GM12875 (cell line): ENCODE measurements around the gene MUC3A.
"Not testable (repeated sequence)": the region's sequence is repeated elsewhere in the genome, so short reads cannot be mapped to it uniquely, and the experiment has no call there.

Experiments used
- H3K4me3 ChIP-seq: one replicate; pipeline ENCODE4 v1.5.1; 2011; ENCODE audit warnings: low read depth, low read length, control low read depth
- TF ChIP-seq, protein P1 (sequence below): IDR thresholded peaks from 2 replicates; pipeline ENCODE4 v1.5.1; 2011; ENCODE audit warnings: low read depth, mild to moderate bottlenecking, control low read depth, inconsistent platforms, low read length, moderate library complexity, borderline replicate concordance; ENCODE audit not compliant: insufficient read depth

Gene MUC3A

DNA sequence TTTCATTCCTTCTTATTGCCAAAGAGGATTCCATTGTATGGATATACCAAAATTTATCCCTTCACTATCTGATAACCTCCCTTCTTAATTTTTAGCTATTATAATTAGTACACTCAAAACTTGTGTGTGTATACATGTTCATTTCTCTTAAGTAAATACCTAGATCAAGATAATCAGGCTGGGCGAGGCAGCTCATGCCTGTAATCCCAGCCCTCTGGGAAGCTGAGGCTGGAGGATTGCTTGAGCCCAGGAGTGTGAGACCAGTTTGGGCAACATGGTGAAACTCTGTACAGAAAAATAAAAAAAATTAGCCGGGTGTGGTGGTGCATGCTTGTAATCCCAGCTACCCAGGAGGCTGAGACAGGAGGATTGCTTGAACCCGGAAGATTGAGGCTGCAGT lies 37.9 kb upstream of the MUC3A start:
- TF ChIP-seq, protein P1, sequence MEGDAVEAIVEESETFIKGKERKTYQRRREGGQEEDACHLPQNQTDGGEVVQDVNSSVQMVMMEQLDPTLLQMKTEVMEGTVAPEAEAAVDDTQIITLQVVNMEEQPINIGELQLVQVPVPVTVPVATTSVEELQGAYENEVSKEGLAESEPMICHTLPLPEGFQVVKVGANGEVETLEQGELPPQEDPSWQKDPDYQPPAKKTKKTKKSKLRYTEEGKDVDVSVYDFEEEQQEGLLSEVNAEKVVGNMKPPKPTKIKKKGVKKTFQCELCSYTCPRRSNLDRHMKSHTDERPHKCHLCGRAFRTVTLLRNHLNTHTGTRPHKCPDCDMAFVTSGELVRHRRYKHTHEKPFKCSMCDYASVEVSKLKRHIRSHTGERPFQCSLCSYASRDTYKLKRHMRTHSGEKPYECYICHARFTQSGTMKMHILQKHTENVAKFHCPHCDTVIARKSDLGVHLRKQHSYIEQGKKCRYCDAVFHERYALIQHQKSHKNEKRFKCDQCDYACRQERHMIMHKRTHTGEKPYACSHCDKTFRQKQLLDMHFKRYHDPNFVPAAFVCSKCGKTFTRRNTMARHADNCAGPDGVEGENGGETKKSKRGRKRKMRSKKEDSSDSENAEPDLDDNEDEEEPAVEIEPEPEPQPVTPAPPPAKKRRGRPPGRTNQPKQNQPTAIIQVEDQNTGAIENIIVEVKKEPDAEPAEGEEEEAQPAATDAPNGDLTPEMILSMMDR, result no peak

GRCh38 chr7:100914208-100914878 lies 35.0 kb upstream of the MUC3A start:
- H3K4me3 ChIP-seq, result no peak overlapping the region
- TF ChIP-seq, protein P1, result no peak

More for the DNA sequence above, 37.9 kb upstream of the MUC3A start:
- no peak overlapping the region for H3K4me3 ChIP-seq

- TF ChIP-seq, protein P1, result no peak
- H3K4me3 ChIP-seq, result no peak overlapping the region
Observed at GRCh38 chr7:100914879-100915447, 34.4 kb upstream of the MUC3A start.

DNA sequence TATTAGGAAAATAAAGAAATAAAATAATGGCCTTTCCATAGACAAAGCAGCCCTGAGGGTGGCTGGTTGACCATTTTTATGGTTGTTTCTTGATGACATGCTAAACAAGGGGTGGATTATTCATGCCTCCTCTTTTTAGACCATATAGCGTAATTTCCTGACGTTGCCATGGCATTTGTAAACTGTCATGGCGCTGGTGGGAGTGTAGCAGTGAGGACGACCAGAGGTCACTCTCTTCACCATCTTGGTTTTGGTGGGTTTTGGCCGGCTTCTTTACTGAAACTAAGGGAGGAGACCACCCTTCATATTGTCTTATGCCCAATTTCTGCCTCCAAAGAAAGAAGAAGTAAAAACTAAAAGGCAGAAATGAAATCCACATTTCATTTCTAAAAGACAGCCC lies 30.0 kb upstream of the MUC3A start:
- H3K4me3 ChIP-seq, result not testable (repeated sequence)

DNA sequence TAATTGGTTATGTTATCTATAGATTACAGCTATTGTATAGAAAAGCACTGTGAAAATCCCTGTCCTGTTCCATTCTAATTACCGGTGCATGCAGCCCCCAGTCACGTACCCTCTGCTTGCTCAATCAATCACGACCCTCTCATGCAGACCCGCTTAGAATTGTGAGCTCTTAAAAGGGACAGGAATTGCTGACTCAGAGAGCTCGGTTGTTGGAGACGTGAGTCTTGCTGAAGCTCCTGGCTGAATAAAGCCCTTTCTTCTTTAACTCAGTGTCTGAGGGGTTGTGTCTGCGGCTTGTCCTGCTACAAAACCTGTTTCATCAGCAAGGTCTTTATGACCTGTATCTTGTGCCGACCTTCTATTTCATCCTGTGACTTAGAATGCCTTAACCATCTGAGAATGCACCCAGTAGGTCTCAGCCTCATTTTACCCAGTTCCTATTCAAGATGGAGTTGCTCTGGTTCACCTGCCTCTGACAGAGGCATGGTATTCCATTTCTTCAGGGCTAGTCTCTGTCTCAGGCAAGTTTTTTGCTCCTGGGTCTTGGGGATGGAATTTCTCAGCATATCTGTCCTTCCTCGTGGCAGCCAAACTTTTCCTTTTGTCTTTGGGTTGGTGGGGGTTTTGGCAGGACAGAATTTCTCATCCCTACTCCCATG lies 29.4 kb upstream of the MUC3A start:
- not testable (repeated sequence) for H3K4me3 ChIP-seq

DNA sequence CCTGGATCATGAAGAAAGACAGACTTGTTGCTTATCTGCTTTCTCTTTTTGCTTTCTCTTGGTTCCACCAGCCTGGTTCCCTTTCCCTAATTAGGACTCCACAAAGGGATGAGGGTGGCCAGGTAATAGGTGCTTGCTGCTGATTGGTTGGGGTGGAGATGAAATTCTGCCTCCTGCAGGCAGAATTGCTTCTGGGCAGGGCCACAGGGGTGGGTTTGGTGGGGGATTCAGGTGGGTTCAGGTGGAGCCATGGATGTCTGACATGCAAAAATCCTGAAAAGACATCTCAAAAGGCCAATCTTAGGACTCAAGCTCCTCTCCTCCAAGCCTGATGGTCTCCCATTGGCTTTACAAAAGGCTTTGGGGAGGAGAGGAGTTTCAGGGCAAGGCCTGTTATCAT lies 28.3 kb upstream of the MUC3A start:
- no peak overlapping the region for H3K4me3 ChIP-seq
- TF ChIP-seq, protein P1, result no peak

- not testable (repeated sequence) for H3K4me3 ChIP-seq
Observed at GRCh38 chr7:100923616-100924015, 25.7 kb upstream of the MUC3A start.

DNA sequence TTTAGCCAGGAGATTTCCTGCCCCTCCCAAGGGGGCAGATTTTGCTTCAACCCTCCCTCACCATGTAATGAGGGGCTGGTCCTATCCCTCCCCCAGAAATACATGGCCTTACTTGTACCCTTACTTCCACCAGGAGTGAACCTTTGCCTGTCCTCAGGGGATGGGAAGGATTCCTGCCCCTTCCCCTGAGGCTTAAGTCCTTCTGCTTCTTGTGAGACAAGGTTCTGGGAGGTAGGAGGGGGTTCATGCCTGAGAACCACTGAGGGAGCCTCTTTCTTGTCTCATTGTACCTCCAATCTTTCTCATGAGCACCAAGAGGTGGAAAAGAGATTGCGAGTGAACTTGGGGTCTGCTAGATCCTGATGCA lies 19.5 kb upstream of the MUC3A start:
- no peak overlapping the region for H3K4me3 ChIP-seq
- TF ChIP-seq, protein P1, result no peak
